HG03025 (cell line): Measurements from ENCODE around the gene FCRL2.
"Not testable (repeated sequence)": the region's sequence is repeated elsewhere in the genome, so short reads cannot be mapped to it uniquely, and the experiment has no call there.

ENCODE experiments used
- ATAC-seq: cut with Tn5 transposase; IDR thresholded peaks from one replicate; pipeline ENCODE4 v1.9.1; 2021; ENCODE audit warnings: mild to moderate bottlenecking, moderate library complexity; ENCODE audit not compliant: unreplicated experiment, low FRiP score

Gene FCRL2

GRCh38 chr1:157758018-157758417, 18.9 kb downstream of the FCRL2 start:
- ATAC-seq: no peak

- ATAC-seq: no peak
Observed at GRCh38 chr1:157753611-157754010, 23.3 kb downstream of the FCRL2 start.

- ATAC-seq: no peak
Observed at GRCh38 chr1:157751283-157751682, 25.6 kb downstream of the FCRL2 start.

- ATAC-seq: no peak
Observed at GRCh38 chr1:157748262-157748817, 28.6 kb downstream of the FCRL2 start.

GRCh38 chr1:157739229-157739901, 37.6 kb downstream of the FCRL2 start:
- no peak for ATAC-seq

GRCh38 chr1:157735991-157736390, 40.9 kb downstream of the FCRL2 start:
- not testable (repeated sequence) for ATAC-seq

GRCh38 chr1:157734321-157734720, 42.6 kb downstream of the FCRL2 start:
- no peak for ATAC-seq

GRCh38 chr1:157732755-157733154, 44.2 kb downstream of the FCRL2 start:
- no peak for ATAC-seq

- ATAC-seq: no peak
Observed at GRCh38 chr1:157725221-157725577, 51.7 kb downstream of the FCRL2 start.

GRCh38 chr1:157724537-157725220, 52.3 kb downstream of the FCRL2 start:
- no peak for ATAC-seq

GRCh38 chr1:157723157-157723556, 53.8 kb downstream of the FCRL2 start:
- ATAC-seq: no peak

- no peak for ATAC-seq
Observed at GRCh38 chr1:157721985-157722384, 54.9 kb downstream of the FCRL2 start.

- ATAC-seq: no peak
Observed at GRCh38 chr1:157715736-157716135, 61.2 kb downstream of the FCRL2 start.

- ATAC-seq: no peak
Observed at GRCh38 chr1:157711802-157712201, 65.1 kb downstream of the FCRL2 start.

- ATAC-seq: no peak
Observed at GRCh38 chr1:157704878-157705277, 72.1 kb downstream of the FCRL2 start.

GRCh38 chr1:157703981-157704380, 73.0 kb downstream of the FCRL2 start:
- no peak for ATAC-seq

GRCh38 chr1:157702308-157702825, 74.6 kb downstream of the FCRL2 start:
- ATAC-seq: no peak

GRCh38 chr1:157700732-157701131, 76.2 kb downstream of the FCRL2 start, which contains the start of gene FCRL3:
TSS of gene FCRL3 (minus strand) at chr1:157700769. CDS start at chr1:157700489, 280 bp downstream.
- ATAC-seq: no peak

GRCh38 chr1:157700305-157700704, 76.6 kb downstream of the FCRL2 start:
- ATAC-seq: no peak

- ATAC-seq: no peak
Observed at GRCh38 chr1:157697781-157698569, 79.0 kb downstream of the FCRL2 start.
